CD4-positive, alpha-beta memory T cell (primary cell): ENCODE data around the gene FLAD1. TPM values are rescaled to one million over a fixed set of nuclear protein-coding genes. Genes with fewer than 3 reads are reported as not detected.
"Not testable (repeated sequence)": the region's sequence is repeated elsewhere in the genome, so short reads cannot be mapped to it uniquely, and the experiment has no call there.

ENCODE experiments used
- CTCF ChIA-PET: fragments of 350-600 bp; sonication (Branson Sonifier 250); formaldehyde crosslinking; loops from one replicate; lab custom pipeline; 2021; ENCODE audit warnings: inconsistent platforms; ENCODE audit not compliant: partially characterized antibody; lab: Charles Lee
- POLR2A ChIA-PET: fragments of 350-600 bp; sonication (Branson Sonifier 250); formaldehyde crosslinking; loops from one replicate; lab custom pipeline; 2021; ENCODE audit not compliant: partially characterized antibody; lab: Charles Lee
- DNase-seq, 5 donors: peaks; one replicate each; pipeline versions ENCODE4 v3.0.0 to v3.0.0-alpha.2; 2020 to 2022; ENCODE audit warnings: mixed read lengths in 1 of 5
- H3K27ac ChIP-seq: one replicate; pipeline ENCODE4 v1.7.0; 2013; ENCODE audit warnings: low read depth, low read length
- H3K27me3 ChIP-seq: 2 replicates; pipeline ENCODE4 v1.7.0; 2013; ENCODE audit warnings: mild to moderate bottlenecking, low read length, moderate library complexity; ENCODE audit not compliant: insufficient read depth
- H3K36me3 ChIP-seq: 2 replicates; pipeline ENCODE4 v1.7.0; 2013; ENCODE audit warnings: mild to moderate bottlenecking, low read length, moderate library complexity; ENCODE audit not compliant: insufficient read depth
- H3K4me1 ChIP-seq: 2 replicates; pipeline ENCODE4 v1.7.0; 2013; ENCODE audit warnings: mild to moderate bottlenecking, low read length, moderate library complexity; ENCODE audit not compliant: insufficient read depth
- H3K4me3 ChIP-seq, 2 donors: one replicate each; pipeline ENCODE4 v1.7.0; 2013; ENCODE audit warnings: low read length in 2 of 2, mild to moderate bottlenecking in 1 of 2
- H3K9me3 ChIP-seq, 2 donors: one replicate each; pipeline ENCODE4 v1.7.0; 2013; ENCODE audit warnings: low read length in 2 of 2, control low read depth in 1 of 2; ENCODE audit not compliant: control insufficient read depth in 1 of 2
- H3K27ac Mint-ChIP-seq, 7 donors: one replicate each; pipeline ENCODE4 v1.8.0; 2020 to 2021; ENCODE audit warnings: mixed read lengths in 7 of 7, mild to moderate bottlenecking in 6 of 7, inconsistent platforms in 3 of 7, moderate library complexity in 3 of 7
- H3K27me3 Mint-ChIP-seq, 2 donors: one replicate each; pipeline ENCODE4 v1.8.0; 2020 to 2021; ENCODE audit warnings: mixed read lengths in 2 of 2
- H3K36me3 Mint-ChIP-seq, 2 donors: one replicate each; pipeline ENCODE4 v1.8.0; 2020 to 2021; ENCODE audit warnings: mixed read lengths in 2 of 2, inconsistent platforms in 1 of 2, mild to moderate bottlenecking in 1 of 2
- H3K4me1 Mint-ChIP-seq, 4 donors: one replicate each; pipeline ENCODE4 v1.8.0; 2020 to 2021; ENCODE audit warnings: mixed read lengths in 4 of 4, mild to moderate bottlenecking in 1 of 4
- H3K4me3 Mint-ChIP-seq, 8 donors: one replicate each; pipeline ENCODE4 v1.8.0; 2020 to 2021; ENCODE audit warnings: mixed read lengths in 8 of 8, mild to moderate bottlenecking in 7 of 8, moderate library complexity in 6 of 8, inconsistent platforms in 3 of 8
- H3K9me3 Mint-ChIP-seq, 8 donors: one replicate each; pipeline ENCODE4 v1.8.0; 2020 to 2021; ENCODE audit warnings: mixed read lengths in 8 of 8, mild to moderate bottlenecking in 5 of 8, inconsistent platforms in 3 of 8, moderate library complexity in 1 of 8
- intact Hi-C: fragments of 100-400 bp; cut with micrococcal nuclease; formaldehyde crosslinking; loops from one replicate; pipeline ENCODE4 v1.15.1; 2023
- polyA plus RNA-seq, 2 donors: library from polyadenylated mRNA; unstranded; fragments of 300-500 nt; fragmentation: Illumina TruSeq; gene quantifications; one replicate each; pipeline ENCODE4 v1.2.3, GENCODE V29; 2021
- total RNA-seq, 2 experiments: library from RNA; stranded (reverse); gene quantifications; one replicate each; pipeline ENCODE4 v1.2.3, GENCODE V29; 2021

The FLAD1 gene
- total and polyA plus RNA-seq, 4 experiments from 2014 or later, result 48.9 to 75.9 (median 54.5) TPM

DNA sequence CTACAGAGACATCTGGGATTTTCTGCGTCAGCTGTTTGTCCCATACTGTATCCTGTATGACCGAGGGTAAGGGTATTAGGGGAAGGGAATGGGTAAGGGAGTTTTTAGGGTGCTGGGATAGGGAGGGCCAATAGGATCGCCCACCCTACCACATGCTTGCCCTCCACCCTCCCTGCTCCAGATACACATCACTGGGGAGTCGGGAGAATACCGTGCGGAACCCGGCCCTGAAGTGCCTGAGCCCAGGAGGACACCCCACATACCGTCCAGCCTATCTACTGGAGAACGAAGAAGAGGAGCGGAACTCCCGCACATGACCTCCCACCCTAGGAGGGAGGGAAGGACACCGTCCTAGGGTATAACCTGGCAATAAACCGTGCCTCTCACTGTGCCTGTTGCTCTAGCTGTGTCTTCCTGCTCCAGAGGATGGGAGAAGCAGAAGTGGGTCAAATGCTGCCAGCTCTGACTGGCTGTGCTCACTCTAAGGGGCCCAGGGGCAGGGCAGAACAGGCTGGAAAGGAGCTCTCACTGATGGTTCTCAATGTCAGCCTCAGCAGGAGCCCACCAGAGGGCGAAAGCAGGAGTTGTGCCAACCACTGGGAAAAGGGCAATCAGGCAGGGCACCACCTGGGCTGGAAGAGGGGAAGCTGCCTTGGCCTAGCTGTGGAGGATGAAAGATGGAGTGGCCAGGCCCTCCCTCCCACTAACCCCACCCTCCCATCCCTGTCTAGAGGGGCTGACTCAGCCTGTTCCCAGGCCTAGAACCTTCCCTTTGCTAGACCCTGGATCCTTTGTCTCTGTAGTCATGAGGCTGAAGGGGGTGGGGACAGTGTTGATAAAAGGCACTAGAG lies 9.8 kb downstream of the FLAD1 start:
- Histone ChIP-seq H3K27me3 (no peaks in the 10 kb centered on the region), H3K9me3 (no peaks in the 10 kb centered on the region), H3K4me3 (no peak overlapping the region), H3K4me1 (peaks cover 24% of the 10 kb centered on the region), H3K27ac (no peak overlapping the region), H3K36me3 (peaks cover 25% of the 10 kb centered on the region)
- intact Hi-C loops, result no loop called here
- ChIA-PET POLR2A (interaction anchor here (0.6 to 38.9 kb wide), 6 partner anchors 9 to 180 kb away, joined by 3 to 1543 read pairs (median 8); partner anchors contain the start of genes CKS1B, FLAD1, KRTCAP2 and PBXIP1), CTCF (interaction anchor here (0.9 to 16.3 kb wide), 6 partner anchors 9 to 60 kb away, joined by 3 to 381 read pairs (median 8); partner anchors contain the start of genes FLAD1 and PYGO2)
- Mint-ChIP-seq H3K36me3 (peaks cover 18 to 32% of the 10 kb centered on the region in 2 donors), H3K4me3 (no peak overlapping the region), H3K27me3 (no peaks in the 10 kb centered on the region), H3K27ac (peak overlapping the region in 1 of 7 donors; percentile 47), H3K4me1 (peaks cover 14 to 32% (median 23%) of the 10 kb centered on the region in 4 donors), H3K9me3 (peaks cover 0 to 3% (median 0%) of the 10 kb centered on the region in 8 donors)
- DNase-seq, result no peak

DNA sequence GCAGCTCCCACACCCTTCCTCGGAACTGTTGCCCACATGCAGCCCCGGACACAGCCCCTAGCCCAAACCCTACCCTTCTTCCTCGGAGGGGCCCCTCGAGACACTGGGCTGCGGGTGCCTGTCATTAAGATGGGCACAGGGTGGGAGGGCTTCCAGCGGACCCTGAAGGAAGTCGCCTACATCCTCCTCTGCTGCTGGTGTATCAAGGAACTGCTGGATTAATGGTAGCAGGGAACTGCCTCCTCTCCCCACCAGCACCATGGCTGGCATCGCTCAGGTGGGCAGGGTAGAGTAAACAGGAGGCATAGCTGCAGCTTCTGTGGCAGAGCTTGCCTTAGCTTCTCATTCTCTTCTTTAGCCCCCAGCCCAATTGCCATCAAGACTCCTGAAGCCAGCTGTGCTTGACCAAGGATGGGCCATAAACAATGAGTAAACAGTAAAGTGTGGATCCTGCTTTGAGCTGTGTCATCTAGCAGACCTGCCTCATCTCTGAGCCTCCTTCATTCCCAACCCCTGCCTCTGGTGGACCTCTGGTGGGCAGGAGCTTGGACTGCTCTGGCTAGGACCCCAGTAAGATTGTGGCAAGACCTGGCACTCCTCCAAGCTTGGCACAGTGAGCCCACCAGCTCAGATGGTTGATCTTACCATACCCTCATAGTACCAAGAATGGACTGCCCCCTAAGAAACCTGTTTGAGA lies 10.6 kb downstream of the FLAD1 start, which contains the start of gene LENEP:
Gene LENEP (plus strand): TSS at position 15 of the 697 bp plus-strand sequence. CDS start 22 bp downstream, at position 37.
- Mint-ChIP-seq H3K36me3 (peaks cover 12 to 27% of the 10 kb centered on the region in 2 donors), H3K4me1 (peaks cover 19 to 32% (median 25%) of the 10 kb centered on the region in 4 donors), H3K9me3 (peaks cover 0 to 3% (median 0%) of the 10 kb centered on the region in 8 donors), H3K4me3 (peak within 1 kb of the TSS in 1 of 8 donors; percentile 54), H3K27ac (peak within 1 kb of the TSS in 3 of 7 donors; percentile 29 to 47 (median 40)), H3K27me3 (no peaks in the 10 kb centered on the region)
- H3K27me3 ChIP-seq, result no peaks in the 10 kb centered on the region
- no peaks in the 10 kb centered on the region for H3K9me3 ChIP-seq
- intact Hi-C loops, result no loop called here
- DNase-seq, result no peak
- peaks cover 24% of the 10 kb centered on the region for H3K4me1 ChIP-seq
- CTCF ChIA-PET, result interaction anchor here (0.9 to 16.3 kb wide), 10 partner anchors 10 to 59 kb away, joined by 3 to 381 read pairs (median 4); partner anchors contain the start of genes ADAM15, FLAD1, PBXIP1 and PYGO2
- H3K4me3 ChIP-seq, result no peak within 1 kb of the TSS
- POLR2A ChIA-PET, result interaction anchor here (0.6 to 38.9 kb wide), 7 partner anchors 8 to 179 kb away, joined by 3 to 1543 read pairs (median 7); partner anchors contain the start of genes CKS1B, FLAD1, KRTCAP2 and PBXIP1
- H3K27ac ChIP-seq, result no peak within 1 kb of the TSS
- peaks cover 17% of the 10 kb centered on the region for H3K36me3 ChIP-seq

DNA sequence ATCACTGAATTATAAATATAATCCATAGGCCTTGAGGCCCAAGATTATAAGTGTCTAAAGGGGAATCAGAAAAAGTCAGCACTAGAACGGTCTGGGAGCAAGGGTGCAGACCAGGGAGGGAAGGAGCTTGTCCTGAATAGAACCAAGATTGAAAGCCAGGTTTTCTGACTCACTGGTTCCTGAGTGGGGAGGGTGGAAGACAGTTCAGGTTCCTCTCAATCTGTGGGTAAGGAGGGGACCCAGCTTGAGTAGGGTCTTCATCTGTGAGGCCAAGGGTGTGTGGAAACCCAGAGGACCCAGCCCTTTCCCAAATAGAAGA lies 11.1 kb downstream of the FLAD1 start:
- Histone ChIP-seq H3K27me3 (no peaks in the 10 kb centered on the region), H3K4me3 (no peak overlapping the region), H3K36me3 (peaks cover 12% of the 10 kb centered on the region), H3K9me3 (no peaks in the 10 kb centered on the region), H3K27ac (no peak overlapping the region), H3K4me1 (peaks cover 25% of the 10 kb centered on the region)
- peaks cover 0 to 3% (median 0%) of the 10 kb centered on the region in 8 donors for H3K9me3 Mint-ChIP-seq
- H3K27me3 Mint-ChIP-seq, result no peaks in the 10 kb centered on the region
- H3K4me3 Mint-ChIP-seq, result no peak overlapping the region
- intact Hi-C loops, result no loop called here
- POLR2A ChIA-PET, result interaction anchor here (0.5 to 38.9 kb wide), 6 partner anchors 8 to 860 kb away, joined by 4 to 1543 read pairs (median 8); partner anchors contain the start of genes CKS1B, FLAD1, PBXIP1 and PMVK
- peaks cover 8 to 22% of the 10 kb centered on the region in 2 donors for H3K36me3 Mint-ChIP-seq
- H3K4me1 Mint-ChIP-seq, result peaks cover 19 to 32% (median 25%) of the 10 kb centered on the region in 4 donors
- no peak for DNase-seq
- peak overlapping the region in 2 of 7 donors; percentile 29 to 40 for H3K27ac Mint-ChIP-seq
- CTCF ChIA-PET, result interaction anchor here (0.9 to 16.3 kb wide), 8 partner anchors 10 to 57 kb away, joined by 3 to 381 read pairs (median 6); partner anchors contain the start of genes ADAM15, FLAD1, PBXIP1 and PYGO2

DNA sequence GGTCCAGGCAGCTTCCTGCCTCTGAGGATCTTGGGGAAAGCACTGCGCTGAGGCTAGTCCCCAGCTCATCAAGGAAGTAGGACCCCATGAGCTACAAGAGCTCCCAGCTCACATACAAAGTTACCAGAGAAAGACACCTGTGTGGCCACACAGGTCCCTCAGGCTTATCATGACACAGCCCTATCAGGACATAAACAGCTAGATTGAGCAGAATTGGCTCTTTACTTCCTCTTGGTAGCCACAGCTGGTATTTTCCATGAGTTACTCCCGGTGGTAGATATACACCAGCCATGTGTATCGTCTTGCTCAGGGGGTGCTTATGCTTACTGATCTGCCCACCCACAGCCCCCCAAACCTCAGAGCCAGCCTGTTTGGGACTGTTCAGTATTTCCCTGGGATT lies 11.4 kb downstream of the FLAD1 start:
- ChIA-PET POLR2A (interaction anchor here (0.5 to 38.9 kb wide), 5 partner anchors 13 to 861 kb away, joined by 4 to 1543 read pairs (median 10); partner anchors contain the start of genes CKS1B, FLAD1, PBXIP1 and PMVK), CTCF (interaction anchor here (0.6 to 16.3 kb wide), 6 partner anchors 11 to 188 kb away, joined by 3 to 381 read pairs (median 10); partner anchors contain the start of genes ADAM15, FLAD1 and PYGO2)
- no peaks in the 10 kb centered on the region for H3K27me3 ChIP-seq
- H3K36me3 ChIP-seq, result peaks cover 10% of the 10 kb centered on the region
- no peak overlapping the region for H3K4me3 Mint-ChIP-seq
- no peak overlapping the region for H3K4me3 ChIP-seq
- peaks cover 0 to 3% (median 0%) of the 10 kb centered on the region in 8 donors for H3K9me3 Mint-ChIP-seq
- H3K9me3 ChIP-seq, result no peaks in the 10 kb centered on the region
- intact Hi-C loops, result no loop called here
- no peak overlapping the region for H3K27ac ChIP-seq
- H3K4me1 ChIP-seq, result peaks cover 23% of the 10 kb centered on the region
- H3K27ac Mint-ChIP-seq, result peak overlapping the region in 2 of 7 donors; percentile 18 to 40
- no peak for DNase-seq
- peaks cover 4 to 18% of the 10 kb centered on the region in 2 donors for H3K36me3 Mint-ChIP-seq
- H3K4me1 Mint-ChIP-seq, result peaks cover 17 to 31% (median 25%) of the 10 kb centered on the region in 4 donors
- no peaks in the 10 kb centered on the region for H3K27me3 Mint-ChIP-seq

DNA sequence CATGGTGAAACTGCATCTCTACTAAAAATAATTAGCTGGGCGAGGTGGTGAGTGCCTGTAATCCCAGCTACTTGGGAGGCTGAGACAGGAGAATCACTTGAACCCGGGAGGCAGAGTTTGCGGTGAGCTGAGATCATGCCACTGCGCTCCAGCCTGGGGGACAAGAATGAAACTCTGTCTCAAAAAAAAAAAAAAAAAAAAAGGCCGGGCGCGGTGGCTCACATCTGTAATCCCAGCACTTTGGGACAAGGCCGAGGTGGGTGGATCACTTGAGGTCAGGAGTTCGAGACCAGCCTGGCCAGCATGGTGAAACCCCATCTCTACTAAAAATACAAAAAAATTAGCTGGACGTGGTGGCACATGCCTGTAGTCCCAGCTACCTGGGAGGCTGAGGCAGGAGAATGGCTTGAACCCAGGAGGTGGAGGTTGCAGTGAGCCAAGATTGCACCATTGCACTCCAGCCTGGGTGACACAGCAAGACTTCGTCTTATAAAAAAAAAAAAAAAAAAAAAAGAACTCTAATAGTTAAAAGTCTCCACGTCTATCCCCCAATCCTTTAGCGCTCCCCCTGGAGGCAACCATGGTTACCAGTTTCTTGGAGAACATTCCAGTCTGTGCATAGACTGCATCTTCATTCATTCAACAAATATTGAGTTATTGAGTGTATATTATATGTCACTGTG lies 12.3 kb downstream of the FLAD1 start:
- H3K36me3 ChIP-seq, H3K27ac ChIP-seq, intact Hi-C loops, H3K4me3 ChIP-seq, H3K27ac Mint-ChIP-seq, H3K9me3 Mint-ChIP-seq, H3K27me3 ChIP-seq, DNase-seq, H3K9me3 ChIP-seq, H3K27me3 Mint-ChIP-seq, H3K4me3 Mint-ChIP-seq: not testable (repeated sequence)
- CTCF ChIA-PET, result interaction anchor here (0.6 to 16.3 kb wide), 11 partner anchors 12 to 753 kb away, joined by 3 to 381 read pairs (median 3); partner anchors contain the start of genes ADAM15, FLAD1 and PYGO2
- POLR2A ChIA-PET, result interaction anchor here (0.8 to 38.9 kb wide), 4 partner anchors 9 to 25 kb away, joined by 3 to 1543 read pairs (median 36); partner anchors contain the start of genes CKS1B, FLAD1, PBXIP1 and PYGO2
- H3K4me1 ChIP-seq, result peaks cover 29% of the 10 kb centered on the region
- Mint-ChIP-seq H3K36me3 (peaks cover 0 to 15% of the 10 kb centered on the region in 2 donors), H3K4me1 (peaks cover 20 to 35% (median 29%) of the 10 kb centered on the region in 4 donors)
